TTC549 (cell line): ENCODE data around the gene PRKCD.

Experiments used
- FAIRE-seq: peaks from 2 replicates; lab custom pipeline; 2012; peaks lifted over from hg19 to GRCh38; lab: Jason Lieb, UNC

PRKCD gene

DNA sequence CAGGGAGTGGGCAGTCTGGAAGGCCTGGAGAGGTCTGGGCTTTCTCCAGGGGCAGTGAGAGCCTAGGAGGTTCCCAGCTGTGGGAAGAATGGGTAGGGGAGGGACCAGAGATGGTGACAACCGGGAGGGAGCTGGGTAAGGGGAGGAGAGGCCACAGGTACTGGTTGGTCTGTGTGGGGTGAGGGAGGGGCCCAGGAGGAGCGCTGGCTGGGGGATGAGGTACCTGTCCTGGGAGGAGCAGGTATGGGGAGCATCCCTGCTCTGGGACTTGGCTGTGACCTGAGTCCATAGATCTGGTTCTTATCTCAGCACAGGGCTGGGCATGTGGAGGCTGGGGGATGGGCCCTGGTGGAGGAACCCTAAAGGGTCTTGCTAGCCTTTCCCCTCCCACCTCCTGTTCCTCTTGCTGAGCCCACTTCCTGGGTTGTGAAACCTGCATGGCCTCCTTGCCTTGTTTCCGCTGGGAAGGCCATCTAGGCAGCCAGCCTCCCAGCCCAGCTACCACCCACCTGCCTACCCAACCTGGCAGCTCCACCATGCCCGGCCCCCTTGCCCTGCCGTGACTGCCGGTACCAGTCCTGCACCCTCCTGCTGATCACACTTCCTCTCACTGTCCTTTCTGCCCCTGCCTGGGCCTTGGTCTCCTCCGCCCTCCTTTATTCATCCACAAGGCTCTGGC, 11.0 kb downstream of the PRKCD start:
- no peak for FAIRE-seq

DNA sequence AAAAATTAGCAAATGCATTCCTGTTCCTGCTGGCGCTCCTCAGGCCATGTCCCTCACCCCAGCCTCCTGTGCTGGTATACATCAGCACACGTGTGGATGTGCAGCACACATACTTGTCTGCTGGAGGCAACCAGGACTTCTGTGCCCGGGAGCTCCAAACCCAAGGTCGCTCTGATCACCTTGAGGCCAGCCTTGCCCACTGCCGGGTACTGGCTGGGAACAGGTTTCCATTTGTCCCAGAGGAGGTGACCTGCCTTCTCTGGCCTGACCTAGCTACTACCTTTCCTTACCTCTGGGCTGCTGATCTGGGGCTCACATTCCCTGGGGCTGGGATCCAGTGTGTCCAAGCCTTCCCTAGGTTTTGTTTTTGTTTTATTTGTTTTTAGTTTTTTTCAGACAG, 12.1 kb downstream of the PRKCD start:
- FAIRE-seq = no peak

DNA sequence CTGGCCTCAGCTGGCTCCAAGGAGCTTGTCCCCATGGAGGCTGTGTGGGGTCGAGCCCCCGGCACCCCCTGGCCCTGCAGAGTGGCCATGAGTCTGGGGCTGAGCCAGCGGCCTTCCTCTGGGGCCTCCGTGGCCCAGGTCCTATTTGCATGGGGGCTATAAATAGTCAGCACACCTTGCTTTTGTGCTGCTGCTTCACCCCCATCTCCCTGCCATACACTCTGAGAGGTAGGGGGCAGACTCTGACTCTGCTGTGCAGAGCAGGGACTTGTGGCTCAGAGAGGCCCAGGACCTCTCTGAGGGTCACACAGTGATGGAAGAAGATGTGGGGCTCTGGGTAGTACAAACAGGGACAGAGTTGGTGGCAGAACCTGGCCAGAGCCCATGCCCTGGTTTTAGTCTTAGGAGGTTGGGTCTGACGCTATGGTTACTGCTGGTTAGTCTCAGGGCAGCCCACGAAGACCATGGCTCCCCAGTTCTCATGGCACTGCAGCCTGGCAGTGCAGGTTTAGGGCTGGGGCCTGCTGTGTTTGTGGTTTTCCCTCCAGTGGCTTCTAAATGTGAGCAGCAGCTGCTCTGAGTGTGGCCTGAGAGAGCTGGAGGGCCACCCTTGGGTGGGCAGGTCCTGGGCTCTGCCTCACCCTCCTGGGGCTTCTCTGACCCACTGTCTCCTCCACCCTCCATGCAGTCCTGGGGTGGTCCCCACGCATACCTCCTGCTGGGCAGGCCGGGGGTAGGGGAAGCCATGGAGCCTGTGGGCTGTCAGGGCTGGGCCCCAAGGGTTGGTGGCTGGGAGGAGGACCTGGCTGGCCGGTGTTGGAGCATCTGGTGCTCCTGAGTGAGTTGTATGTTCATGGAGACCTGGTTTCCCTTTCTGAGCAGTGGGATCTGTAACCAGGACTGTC, 13.6 kb downstream of the PRKCD start:
- no peak for FAIRE-seq

DNA sequence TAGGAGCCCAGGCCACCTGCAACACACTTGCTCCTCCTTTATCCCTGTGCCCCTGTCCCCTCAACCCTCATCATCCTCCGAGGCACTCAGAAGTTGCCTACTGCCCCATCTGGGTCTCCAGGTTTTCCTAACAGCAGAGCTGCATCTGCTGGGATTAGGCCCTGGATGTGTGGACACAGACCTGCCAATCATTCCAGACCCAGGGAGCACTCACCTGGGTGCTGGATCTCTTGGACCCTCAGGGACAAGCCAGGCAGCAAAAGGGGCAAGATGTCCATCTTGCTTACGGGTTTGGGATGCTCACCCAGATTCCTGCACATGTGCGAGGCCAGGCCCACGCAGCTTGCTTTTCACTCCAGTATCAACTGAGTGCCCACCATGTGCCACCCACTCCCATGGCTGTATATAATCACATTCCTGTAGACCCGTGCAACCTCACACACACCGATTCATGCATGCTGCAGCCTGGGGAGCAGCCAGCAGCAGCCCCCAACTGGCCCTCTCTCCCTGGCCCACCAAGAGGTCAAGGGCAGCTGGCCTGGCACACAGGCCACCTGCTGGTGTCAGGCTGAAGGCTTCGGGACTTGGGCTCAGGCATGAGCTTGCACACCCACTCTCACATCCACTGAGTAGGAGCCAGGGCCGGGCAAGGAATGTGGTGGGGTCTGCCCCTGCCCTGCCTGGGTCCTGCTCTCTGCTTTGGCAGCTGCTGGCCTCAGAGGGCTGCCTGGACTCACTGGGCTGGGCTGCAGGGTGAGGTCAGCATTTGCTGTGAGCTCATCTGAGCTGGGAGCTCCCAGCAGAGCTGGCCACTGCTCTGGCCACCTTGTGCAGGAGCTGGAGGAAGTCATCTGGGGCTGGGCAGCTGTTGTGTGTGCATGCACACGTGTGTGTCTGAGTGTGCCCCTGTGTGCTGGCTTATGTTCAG, 14.9 kb downstream of the PRKCD start:
- FAIRE-seq = no peak

DNA sequence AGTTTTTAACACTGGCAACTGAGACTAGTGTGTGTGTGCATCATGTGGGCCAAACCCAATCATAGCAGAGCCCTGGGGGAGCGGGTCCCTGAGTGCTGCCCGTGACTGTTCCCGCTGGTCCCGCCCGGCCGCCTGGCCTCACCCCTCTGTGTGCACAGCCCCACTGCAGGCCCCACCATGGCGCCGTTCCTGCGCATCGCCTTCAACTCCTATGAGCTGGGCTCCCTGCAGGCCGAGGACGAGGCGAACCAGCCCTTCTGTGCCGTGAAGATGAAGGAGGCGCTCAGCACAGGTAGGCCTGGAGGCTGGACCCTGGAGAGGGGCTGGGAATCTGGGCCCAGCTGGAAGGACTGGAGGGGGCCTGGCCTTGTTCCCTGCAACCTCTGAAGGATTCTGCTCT, 17.2 kb downstream of the PRKCD start:
- FAIRE-seq = no peak

DNA sequence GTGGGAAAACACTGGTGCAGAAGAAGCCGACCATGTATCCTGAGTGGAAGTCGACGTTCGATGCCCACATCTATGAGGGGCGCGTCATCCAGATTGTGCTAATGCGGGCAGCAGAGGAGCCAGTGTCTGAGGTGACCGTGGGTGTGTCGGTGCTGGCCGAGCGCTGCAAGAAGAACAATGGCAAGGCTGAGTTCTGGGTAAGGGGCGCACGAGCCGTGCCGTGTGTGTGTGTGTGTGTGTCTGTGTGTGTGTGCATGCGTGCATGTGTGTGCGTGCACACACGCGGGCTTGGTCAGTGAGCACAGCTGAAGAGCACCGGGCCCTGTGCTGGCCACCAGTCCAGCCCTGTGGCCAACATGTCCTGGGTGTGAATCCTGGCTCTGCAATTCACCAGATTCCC, 18.6 kb downstream of the PRKCD start:
- no peak for FAIRE-seq

DNA sequence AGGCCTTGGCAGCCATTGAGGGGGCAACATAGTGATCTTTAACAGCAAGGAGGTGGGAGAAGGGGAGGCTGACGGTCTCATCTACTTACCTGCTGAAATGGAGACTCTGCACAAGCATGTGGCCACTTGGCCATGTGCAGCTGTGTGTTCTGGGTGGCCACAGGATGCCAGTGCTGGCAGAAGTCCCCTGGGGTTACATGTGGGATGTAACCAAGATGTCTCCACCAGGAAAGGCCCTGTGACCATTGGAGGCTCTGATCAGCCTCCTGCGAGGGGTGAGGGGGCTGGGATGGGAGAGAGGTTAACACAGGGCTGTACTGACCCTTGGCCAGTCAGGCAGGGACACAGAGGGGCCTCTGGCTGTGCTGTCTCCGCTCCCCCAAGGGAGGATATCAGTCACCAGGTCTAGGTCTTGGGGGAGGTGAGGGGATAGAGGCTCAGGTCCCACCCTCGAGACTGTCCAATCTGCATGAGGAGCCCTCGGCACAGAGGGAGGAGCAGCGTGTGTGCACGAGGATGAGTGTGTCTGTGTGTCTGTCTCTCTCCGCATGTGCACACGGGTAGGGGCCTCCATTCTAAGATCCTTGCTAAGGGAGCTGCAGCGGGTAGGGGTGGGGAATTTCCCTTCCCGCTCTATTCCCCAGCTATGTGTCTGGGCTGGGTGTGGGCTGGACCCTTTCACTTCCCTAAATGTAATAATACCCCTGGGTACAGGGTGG, 19.5 kb downstream of the PRKCD start:
- FAIRE-seq = no peak

DNA sequence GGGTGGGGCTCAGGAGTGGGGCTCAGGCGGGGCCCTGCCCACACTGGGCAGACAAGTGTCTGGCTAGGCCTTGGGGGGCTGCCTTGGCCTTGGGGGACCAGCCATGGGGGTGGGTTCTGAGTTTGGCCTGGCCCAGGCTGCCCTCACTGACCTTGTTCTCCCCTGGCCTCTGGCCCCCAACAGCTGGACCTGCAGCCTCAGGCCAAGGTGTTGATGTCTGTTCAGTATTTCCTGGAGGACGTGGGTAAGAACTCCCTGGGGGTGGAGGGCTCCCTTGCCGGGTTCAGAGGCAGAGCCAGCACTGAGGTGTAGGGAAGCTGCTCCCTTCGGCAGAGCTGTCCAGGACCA, 20.0 kb downstream of the PRKCD start:
- FAIRE-seq = no peak

DNA sequence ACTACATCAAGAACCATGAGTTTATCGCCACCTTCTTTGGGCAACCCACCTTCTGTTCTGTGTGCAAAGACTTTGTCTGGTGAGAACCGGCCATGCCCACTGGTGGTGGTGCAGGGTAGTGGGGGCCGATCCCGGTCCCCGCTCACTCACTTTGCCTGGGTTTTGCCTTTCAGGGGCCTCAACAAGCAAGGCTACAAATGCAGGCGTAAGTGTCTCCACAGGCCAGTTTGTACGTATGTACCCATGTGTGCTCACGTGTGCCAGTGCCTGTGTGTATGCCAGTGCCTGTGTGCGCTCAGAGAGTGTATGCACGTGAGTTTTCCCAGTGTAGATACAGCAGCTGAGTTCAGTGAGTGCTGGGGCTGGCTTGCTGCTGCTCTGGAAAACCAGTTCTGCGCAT, 20.5 kb downstream of the PRKCD start:
- FAIRE-seq = no peak

DNA sequence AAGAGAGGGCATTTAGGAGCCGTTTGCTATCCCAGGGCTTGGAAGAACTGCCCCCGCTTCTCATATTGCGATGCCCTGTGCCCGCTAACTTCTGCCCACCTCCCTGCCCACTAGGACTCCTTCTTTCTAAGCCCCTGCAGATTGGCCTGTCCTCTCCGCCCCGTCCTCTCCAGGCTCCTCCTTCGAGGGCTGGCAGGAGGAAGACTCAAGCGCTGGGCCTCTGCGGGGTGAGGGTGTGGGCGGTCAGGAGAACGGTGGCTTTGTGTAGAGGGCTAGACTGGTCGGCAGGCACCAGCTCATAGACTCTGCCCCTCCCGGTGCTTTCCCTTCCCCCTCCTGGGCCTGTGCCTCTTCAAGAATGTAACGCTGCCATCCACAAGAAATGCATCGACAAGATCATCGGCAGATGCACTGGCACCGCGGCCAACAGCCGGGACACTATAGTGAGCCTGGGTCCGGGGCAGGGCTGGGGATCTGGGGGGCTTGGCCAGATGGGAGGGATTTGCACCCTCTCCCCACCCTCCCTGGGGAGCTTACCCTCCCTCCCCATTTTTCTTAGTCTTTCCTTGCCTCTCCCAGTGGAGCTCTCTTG, 21.9 kb downstream of the PRKCD start:
- no peak for FAIRE-seq

DNA sequence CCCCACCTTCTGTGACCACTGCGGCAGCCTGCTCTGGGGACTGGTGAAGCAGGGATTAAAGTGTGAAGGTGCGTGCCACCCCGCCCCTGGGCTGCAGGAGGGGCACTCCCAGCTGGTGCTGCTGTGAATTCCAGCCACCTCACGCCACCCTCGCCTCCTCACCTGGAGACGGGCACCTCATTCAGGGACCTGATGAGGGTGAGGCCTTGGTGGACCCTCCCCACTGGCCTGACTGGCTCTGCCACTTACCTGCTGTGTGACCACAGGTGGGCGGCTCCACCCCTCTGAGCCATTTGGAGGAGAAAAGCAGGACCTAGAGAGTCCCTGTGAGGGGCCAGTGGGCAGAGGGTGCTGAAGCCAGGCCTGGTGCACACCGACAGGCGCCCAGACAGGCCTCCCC, 22.5 kb downstream of the PRKCD start:
- no peak for FAIRE-seq

DNA sequence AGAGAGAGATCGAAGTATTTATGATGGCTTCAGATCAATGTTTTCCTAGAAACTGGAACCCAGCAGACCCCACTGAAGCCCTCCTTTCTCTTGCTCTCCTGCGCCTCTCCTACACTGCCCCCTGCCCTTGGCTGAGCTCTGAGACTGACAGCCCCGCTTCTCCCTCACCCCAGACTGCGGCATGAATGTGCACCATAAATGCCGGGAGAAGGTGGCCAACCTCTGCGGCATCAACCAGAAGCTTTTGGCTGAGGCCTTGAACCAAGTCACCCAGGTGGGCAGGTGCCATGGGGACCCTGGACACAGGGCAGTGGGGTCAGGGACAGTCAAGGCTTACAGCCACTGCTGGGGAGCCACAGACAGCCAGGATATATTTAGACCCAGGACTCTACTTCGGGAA, 23.7 kb downstream of the PRKCD start:
- no peak for FAIRE-seq

DNA sequence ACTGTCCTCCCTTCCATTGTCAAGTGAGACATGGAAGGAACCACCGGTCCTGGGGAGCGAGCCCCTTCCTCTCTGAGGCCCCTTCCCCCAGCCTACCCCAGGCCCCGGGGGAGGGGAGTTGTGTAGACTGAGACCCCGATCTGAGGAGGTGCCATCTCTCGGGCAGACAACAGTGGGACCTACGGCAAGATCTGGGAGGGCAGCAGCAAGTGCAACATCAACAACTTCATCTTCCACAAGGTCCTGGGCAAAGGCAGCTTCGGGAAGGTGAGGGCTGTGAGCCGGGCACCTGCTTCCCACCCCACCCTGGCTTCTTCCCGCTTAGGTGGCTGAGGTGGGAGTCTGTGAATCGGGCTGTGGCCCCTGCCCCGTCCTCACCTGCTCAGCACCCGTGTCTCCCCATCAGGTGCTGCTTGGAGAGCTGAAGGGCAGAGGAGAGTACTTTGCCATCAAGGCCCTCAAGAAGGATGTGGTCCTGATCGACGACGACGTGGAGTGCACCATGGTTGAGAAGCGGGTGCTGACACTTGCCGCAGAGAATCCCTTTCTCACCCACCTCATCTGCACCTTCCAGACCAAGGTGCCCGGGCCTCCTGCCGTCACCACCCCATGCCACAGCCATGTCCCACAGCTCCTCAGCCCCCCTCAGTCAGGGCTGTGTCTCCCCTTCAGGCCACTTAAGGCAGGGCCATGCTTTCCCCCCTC, 24.9 kb downstream of the PRKCD start:
- FAIRE-seq = no peak

DNA sequence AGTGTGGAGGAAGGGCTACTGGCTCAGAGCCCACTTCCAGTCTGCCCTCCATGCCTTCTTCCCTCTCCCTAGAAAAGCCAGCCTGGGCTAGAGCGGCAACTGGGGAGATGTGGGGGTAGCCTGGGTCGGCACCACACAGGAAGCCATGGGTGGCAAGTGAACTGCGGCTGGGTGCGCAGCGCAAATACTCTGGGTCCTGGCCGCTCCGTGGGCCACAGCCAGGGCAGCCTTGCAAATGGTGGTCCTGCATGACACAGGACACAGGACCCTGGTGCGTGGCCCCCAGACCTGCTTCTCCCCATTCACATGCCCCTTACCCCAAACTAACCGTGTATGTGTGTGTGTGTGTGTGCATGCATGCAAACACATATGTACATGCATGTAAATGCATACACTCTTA, 25.7 kb downstream of the PRKCD start:
- FAIRE-seq = no peak

DNA sequence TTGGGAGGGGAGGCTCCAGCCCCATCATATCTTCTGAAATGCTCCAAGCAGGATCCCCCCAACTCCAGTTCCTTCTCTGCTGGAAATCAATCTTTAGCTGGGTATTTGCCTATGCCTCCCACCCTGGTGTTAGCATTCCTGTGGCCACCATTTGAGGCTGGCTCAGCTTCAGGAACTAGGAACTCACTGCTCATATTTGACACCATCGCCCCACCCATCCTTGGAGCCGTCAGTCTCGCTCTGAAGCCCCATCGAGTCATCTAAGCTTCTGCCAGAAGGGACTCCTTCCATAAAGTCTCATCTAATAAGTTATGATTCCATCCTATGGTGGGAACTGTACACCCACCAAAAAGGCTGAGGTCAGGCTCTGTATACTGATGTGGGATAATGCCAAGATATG, 26.4 kb downstream of the PRKCD start:
- no peak for FAIRE-seq

DNA sequence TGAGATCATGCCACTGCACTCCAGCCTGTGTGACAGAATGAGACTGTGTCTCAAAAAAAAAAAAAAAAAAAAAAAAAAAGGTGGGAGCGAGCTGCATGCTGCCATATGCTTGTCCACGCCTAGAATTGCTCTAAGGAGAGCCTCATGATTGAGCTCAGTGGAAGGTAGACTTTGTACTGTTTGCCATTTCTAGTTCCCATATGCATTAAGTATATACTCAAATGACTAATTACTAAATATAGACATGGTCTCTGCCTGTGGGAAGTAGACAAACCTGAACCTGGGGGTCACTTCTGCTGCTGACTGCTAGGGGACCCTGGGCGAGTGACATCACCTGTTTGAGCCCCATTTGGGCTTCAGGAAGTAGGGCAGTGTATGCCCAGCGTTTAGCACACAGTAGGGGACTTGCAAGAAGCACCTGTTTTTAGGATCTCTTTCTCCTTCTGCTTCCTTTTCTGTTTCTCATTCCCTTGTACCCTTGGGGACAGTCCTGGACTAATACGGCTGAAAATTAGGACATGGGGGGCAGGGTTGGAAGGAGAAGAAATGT, 27.2 kb downstream of the PRKCD start:
- no peak for FAIRE-seq

DNA sequence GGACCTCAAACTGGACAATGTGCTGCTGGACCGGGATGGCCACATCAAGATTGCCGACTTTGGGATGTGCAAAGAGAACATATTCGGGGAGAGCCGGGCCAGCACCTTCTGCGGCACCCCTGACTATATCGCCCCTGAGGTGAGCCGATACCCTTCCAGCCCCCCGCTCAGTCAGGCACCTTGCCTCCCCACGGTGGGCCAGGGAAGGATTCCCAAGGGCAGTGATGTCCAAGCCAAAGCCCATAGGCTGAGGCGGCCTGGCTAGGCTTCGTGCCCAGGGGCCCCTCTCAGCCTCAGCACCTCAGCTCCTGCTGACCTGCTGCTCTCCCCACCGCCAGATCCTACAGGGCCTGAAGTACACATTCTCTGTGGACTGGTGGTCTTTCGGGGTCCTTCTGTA, 27.7 kb downstream of the PRKCD start:
- no peak for FAIRE-seq

DNA sequence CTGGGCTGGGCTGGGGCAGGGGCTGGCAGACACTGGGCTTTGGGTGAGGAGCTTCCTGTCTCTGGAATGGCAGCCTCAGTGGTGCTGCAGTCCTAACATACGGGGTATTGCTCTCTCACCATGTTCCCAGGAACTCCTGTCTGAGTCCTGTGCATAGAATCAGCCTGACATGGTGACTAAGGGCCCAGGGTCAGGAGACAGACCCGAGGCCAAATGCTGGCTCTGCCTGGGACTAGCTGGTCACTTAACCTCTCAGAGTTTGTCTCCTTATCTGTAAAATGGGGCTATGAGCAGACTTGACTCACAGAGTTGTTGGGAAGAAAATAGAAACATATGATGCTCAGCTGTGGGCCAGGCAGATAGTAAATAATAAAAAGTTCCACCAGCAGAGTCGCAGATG, 28.3 kb downstream of the PRKCD start:
- no peak for FAIRE-seq

DNA sequence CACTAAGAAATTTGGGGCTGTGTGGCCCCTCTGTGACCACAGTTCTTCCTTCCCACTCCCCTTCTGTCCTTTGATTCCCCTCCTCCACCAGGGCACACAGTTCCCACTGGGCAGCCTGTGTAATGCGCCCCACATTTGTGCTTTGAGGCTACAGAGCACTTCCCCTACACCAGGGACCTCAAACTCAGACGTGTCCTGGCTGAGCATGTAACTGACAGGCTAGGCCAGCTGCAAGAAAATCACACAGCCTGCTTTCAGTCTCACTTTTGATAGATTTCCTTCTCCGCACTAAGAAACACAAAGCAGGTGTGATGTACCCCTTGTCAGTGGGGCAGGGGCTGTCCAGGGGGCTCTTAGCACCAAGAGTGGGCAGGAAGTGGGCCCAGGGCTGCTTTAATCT, 29.6 kb downstream of the PRKCD start:
- no peak for FAIRE-seq

DNA sequence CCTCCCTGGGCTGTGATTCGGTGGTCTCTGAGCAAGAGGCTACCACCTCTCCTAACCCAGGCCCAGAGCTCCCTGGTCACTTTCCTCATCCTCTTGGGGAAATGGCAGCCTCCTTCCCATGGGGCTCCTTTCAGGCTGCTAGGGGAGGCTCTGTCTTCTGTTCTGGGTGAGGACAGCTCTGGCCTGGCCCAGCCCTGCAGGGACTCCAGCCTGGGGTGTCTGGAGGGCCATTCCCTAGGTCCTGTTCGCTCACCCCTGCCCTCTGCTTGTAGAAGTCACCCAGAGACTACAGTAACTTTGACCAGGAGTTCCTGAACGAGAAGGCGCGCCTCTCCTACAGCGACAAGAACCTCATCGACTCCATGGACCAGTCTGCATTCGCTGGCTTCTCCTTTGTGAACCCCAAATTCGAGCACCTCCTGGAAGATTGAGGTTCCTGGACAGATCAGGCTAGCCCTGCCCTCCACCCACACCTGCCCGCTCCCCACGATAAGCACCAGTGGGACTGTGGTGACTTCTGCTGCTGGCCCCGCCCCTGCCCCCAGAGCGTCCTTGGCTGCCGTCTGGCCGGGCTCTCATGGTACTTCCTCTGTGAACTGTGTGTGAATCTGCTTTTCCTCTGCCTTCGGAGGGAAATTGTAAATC, 30.9 kb downstream of the PRKCD start:
- no peak for FAIRE-seq
